SW 1271 (cell line): ENCODE data around the gene TBC1D1.

ENCODE experiments used
- DNase-seq, 2 experiments: peaks; one replicate each; lab custom pipeline; 2025; lab: John Stamatoyannopoulos, UW

TBC1D1 gene

DNA sequence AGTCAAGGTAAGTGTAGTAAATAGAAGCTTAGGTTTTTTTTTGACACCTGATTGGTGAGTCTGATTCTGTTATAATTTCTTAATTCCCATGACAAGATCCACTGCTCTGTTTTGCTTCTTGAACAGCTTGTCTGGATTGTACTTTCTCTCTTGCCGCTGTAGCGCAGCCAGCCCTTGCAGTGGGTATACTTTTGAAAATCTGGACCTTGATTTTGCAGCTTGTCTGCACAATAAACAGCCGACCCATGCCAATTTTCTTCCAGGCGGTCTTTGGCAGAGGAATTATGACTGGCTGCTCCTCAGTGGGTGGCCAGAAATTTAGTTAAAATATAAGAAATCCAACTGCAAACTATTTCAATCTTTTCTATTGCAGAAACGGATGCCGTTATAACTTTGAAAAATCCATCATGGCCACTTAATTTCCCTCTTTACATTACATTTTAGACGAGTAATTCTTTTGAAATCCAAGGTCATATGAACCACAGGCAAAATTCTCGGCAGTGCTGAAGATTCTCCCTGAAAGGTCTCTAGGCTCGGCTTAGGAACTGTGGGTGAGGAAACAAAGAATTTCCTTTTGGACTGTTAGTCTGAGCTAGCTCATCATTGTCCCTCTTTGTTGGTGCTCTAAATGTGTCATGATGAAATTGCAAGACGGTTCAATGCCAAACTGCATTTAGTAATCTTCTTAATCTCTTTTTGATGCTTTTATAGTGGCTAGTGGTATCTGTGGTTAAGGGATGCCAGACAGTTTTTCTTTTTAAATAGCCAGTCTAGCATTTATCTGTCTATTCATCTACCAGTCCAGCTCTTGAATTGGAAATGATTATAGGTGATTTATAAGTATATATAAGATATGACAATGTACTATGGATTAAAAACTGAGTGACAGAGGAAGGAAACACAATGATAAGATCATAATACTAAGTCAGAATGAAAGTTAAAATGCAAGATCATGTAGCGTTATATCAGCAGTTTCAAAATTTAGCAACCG is 37.8 kb downstream of the TBC1D1 start:
- DNase-seq, result no peak

DNA sequence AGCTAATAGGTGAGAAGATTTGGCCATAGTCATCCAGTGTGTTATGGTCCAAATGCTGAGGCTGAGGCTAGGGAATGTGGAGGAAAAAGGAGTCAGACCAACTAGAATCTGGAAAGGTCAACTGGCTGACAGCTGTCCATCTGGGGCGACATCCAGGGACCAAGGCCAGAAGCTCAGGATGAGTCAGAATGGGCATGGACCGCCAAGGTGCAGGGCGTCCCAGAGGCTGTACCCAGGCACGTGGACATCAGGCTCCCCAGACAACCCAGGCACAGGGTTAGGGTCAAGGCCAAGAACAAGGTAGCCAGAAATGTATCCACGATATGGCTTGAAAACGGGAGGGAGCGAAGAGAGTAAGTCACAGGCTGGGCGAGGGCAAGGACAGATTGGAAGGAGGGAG is 43.2 kb downstream of the TBC1D1 start:
- DNase-seq, result no peak

DNA sequence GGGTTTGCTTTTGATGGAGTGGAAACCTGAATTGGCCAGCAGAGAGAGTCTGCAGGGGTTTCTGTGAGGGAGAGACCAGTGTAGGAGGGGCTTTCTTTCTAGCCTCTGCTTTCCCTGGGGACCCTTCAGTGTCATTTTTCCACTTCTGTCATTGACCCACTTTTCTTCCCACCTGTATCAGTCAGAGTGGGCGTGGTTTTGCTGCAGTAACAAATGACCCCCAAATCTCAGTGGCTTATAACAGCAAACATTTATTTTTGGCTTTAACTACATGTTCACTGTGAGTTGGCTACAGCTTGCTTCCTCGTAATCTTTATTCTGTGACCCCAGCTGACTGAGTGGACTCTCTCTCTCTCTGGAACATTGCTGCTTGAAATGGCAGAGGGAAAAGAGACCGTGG is 43.7 kb downstream of the TBC1D1 start:
- DNase-seq, result no peak

DNA sequence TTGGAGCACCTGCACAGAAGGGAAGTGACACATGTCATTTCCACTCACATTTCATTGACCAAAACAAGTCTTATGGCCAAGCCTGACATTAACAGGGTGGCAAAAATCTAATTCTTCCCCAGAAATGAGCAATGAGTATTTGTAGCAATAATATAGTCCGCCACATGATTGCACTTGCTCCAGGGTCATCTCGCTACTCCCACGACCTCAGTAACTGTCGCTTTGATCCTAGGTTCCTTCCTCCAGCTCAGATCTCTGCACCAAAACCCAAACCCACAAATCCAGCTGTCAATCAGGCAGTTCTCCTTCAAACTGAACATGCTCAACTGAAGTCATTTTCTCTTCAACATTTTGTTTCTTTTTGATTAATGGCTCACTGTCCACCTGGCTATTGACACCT is 44.1 kb downstream of the TBC1D1 start:
- no peak for DNase-seq

DNA sequence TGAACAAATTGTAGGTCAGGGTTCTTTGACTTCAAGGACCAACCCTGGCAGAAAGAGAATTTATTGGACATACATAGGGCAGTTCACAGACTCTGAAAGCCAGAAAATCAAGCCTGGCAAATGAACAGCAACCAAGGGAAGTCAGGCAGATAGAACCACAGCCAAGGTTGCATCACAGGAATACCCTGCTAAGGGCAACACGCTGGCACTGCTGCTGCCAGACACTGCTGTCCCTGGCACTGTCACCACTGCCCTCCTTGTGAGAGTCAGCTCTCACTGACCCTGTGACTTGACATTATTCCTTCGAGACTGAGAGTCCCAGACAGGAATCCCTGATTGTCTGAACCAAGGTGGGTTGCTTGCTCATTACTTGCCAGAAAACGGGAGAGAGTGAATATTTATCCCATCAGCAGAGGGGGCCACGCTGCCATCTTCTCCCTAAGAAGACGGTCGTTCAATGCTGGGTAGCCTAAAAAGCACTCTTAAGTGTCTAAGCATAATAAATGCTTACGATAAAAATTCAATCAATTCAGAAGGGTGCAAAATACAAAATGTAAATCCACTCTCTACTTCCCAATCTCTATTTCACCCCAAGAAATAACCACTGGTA is 46.1 kb downstream of the TBC1D1 start:
- no peak for DNase-seq

DNA sequence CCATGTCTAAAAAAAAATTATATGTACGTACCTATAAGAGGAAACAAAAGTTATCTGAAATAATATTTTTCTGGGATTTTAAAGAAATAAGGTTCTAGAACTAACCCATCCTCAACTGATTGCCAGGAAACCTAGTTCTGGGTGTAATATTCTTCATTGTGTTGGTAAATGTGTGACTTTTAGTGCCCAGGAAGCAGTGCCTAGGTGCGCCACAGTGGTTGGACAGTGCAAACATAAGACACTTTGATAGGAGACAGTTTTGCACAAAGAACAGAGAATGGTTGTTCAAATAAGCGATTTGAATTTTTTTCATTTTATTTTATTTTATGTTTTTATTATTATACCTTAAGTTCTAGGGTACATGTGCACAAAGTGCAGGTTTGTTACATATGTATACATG is 47.3 kb downstream of the TBC1D1 start:
- no peak for DNase-seq

DNA sequence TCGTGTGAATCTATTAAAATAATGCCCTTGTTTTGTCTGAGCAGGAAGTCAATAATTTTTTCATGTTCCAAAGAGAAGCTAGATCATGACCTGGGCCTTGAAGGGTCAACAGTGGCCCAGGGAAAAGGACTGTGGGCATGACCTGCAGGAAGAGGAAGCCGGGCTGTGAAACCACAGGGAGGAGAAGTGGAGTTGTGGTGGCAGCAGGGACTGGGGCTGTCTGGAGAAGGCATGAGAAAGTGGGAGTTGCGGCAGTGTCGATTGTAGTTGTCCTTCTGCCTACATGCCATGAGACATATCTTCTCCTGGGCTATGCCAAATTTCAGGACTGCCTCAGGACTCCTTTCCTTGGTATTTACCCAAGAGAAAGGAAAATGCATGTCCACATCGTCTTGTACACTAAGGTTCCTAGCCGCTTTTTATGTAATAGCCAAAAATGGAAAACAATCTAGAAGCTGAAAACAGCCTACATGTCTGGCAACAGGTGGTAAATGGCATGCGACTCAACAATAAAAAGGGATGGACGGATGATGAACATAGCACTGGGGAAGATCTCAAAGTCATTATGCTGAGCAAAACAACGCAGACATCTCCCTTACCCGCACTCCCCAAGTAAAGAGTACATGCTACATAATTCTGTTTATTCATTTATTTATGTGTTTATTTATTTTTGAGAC is 55.8 kb downstream of the TBC1D1 start:
- no peak for DNase-seq

DNA sequence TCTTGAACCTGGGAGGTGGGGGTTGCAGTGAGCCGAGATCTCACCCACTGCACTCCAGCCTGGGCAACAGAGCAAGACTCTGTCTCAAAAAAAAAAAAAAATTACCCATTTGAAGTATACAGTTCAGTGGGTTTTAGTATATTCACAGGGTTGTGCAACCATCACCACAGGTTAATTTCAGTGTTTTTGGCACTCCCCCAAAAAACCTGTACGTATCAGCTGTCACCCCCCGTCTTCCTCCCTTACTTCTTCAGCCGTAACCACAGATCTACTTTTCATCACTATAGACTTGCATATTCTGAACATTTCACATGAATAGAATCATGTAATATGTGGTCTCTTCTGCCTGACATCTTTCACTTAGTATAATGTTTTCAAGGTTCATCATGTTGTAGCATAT is 57.7 kb downstream of the TBC1D1 start:
- no peak for DNase-seq

DNA sequence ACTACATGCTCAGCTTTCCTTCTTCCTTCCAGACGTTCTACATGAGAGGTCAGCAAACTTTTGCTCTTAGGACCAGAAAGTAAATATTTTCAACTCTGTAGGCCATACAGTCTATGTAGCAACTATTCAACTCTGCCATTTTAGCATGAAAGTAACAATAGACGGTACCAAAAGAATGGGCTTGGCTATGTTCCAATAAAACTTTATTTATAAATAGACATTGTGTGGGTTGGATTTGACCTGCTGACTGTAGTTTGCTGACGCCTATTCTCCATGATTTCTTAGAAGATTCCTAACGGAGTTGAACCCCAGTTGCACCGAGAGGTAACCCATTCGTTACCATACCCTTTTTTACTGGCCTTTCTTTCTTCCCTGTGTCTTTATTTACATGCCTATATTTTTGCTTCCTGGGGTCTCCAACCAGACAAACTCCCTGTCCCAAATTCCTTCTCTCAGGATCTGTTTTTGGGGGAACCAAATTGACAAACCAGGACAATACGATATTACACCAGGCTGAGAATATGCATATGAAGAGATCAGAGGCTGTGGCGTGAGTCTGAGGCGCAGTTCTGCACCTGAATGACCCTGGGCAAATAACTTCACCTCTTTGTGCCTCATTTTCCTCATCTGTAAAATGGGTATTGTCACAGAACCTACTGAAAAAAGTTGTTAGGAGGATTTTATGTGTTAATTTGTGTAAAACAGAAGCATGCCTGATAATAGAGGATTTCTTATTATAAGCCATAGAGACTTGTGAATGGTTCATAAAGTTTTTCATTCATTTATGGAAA is 58.9 kb downstream of the TBC1D1 start:
- DNase-seq, result no peak

DNA sequence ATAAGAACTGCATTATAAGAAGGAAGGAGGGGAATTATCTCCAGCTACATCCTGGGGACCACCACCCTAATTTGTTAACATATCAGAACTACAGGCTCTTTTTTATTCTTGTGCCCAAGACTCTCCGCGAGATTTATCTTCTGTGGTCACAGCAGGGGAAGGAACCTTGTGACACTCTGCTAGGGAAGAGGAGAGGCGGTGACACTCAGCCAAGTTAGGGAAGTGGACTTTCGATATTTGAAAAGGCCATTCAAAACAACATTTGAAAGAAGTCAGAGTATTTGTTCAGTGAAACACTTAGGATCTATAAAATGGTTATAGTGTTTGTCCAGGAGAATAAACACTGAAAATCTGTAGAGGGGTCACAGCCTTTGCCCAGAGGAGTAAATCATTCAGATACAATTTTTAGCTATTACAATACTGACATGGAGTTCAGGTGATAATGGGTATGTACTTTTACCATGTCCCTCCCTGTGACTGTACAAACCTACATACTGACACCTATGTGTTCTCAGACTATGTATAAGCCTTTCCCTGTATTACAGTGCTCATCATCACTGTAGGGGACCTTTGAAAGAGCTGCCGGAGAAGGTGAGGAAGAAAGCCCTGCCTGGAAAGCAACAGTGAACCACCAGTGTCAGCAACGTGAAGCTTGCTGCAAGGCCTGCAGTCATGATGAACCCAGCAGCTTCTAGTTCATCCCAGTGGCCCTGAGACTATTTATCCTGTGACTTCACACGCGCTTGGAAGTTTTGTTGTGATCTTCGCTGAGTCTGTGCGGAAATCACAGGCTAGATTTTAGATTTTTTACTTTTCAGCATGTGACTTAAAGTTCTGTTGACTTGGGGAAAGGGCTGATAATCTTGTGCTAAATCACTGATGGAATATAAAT is 60.8 kb downstream of the TBC1D1 start:
- DNase-seq, result no peak

DNA sequence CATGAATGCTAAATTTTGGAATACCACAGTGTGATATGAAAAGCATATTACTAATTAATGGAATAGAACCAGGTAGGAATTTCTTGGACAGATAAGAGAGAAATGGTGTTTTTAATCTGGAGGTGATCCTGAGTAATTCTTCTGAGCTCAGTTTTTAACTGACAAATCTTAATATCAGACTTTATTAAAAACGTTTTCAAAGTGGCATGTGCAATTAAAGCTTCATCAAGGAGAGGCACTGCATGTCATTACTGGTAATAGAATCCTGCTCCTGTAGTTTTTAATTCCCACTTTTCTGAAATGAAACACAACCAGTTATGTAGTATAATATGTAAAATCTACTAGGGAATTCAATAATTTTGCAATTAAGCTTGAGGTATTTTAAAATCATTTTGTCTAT is 62.3 kb downstream of the TBC1D1 start:
- DNase-seq, result no peak

DNA sequence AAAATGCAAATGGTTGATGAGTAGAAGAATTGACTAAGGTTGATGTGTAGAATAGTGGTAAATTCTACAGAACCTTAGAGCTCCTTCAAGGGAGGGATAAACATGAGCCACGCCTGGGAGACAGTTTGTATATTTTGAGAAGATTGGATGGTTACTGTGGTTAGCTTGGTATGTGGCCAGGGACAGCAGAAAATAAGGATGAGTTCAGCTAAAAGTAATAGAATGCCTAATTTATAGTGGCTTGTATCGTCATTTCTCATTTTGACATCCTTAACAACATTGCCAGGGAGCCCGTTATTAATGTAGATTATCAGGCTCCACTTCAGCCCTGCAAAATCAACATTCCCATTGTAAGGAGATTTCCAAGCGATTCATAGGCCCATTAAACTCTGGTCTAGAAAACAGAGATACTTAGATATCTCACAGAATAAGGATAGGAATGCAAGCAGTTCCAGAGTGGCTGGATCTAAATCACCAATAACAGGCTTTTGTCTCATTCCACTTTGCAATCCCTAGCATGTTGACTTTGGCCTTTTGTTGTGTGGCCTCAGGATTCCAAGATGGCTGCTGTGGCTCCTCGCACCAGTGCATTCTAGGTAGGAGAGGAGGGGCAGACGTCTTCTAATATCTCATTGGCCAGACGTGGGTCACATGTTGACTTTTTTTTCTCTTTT is 62.9 kb downstream of the TBC1D1 start:
- DNase-seq, result no peak

DNA sequence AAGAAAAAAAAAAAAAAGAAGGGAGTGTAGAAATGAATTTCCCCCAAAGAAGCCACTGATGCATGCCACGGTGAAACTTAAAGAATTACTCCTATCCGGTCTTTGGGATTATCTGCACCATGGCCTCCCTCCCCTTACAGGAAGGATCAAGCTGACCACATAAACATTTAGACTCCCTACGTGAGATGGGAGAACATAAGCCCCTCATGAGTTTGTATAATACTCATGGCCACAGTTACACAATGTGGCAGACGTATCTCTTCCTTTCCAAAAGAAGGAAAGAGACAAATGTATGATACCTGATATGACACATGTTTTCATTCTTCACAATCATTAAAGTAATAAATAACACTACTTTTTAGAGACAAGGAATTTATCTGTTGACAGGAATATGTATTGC is 66.1 kb downstream of the TBC1D1 start:
- DNase-seq, result no peak

DNA sequence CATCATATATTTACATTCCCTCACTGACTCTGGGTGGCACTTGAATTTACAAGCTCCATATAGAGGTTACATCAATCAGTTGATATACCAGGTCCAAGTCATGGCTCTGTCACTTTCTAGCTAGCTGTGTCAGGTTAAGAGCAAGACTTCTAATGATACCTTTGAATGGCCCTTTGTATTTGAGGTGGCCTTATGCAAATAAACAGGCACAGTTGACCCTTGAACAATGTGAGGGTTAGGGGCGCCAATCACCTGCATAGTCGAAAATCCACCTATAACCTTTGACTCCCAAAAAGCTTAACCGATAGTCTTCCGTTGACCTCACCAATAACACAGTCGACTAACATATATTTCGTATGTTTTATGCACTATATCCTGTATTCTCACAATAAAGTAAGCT is 68.0 kb downstream of the TBC1D1 start:
- no peak for DNase-seq

DNA sequence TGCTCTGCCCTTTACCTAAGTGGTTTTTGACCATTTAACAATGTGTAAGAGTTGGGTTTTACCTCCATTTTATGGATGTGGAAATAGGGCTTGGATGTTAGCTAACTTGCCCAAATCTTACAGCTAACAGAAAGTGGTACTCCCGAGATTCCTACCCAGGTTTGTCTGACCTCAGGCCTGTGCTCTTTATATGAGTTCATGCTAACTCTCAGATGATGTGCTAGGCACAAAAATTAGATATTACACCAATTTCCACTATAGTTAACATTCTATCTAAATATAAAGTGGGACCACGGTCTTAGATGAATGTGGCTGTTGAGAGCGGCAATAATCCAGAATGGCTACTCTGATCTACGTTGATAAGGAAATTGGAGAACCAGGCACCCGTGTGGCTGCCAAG is 69.2 kb downstream of the TBC1D1 start, which contains the start of gene PTTG2:
PTTG2 (plus strand) TSS at position 301 of the 400 bp plus-strand sequence; CDS start at position 338, 37 bp downstream.
- no peak for DNase-seq

DNA sequence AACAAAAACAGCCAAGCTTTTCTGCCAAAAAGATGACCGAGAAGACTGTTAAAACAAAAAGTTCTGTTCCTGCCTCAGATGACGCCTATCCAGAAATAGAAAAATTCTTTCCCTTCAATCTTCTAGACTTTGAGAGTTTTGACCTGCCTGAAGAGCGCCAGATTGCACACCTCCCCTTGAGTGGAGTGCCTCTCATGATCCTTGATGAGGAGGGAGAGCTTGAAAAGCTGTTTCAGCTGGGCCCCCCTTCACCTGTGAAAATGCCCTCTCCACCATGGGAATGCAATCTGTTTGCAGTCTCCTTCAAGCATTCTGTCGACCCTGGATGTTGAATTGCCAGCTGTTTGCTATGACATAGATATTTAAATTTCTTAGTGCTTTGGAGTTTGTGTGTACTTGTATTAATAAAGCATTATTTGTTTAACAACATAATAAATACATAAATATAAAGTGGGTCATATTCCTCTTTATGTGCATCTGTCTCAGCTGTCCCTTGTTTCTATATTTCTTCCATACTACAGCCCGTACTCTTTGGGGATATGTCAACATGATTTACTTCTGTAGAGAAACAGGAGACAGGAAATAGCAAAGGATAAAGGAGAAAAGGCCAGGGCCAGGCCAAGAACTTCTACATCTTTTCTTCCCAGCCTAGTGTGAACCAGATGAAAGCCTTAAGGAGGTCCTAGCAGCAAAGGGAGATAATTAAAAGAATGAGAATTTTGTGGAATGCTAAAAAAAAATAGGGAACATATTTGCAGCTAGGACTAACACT is 70.0 kb downstream of the TBC1D1 start:
- DNase-seq, result no peak

DNA sequence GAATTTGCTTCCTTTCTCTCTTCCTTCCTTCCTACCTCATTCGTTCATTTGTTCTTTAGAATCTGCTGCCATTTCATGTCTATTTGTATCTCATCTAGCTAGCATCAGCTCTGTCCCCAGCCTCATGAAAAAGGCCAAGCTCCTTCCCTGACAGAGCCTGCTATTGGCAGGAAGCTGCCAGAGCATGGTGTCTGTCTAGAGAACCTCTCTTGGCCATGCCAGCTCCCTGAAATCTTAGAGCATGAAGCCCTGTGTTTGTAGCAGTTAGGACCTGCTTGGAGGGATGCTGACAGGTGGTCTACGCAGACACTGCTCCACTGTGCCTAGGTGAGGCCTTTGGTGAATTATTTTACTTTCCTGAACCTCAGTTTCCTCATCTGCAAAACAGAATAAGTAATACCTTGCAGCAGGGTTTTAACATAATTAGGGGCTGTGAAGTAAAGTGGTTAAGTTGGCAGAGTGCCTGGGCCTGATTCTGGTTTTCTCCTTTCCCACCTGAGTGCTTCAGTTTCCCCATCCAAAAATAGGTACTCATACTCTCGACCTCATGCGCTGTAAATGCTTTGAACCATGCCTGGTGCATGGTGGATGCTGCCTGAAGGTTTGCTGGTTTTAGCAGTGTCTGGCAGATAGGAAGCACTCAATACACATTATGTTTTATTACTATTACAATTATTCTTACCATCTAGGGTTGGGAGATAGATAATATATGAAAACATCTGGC is 74.0 kb downstream of the TBC1D1 start:
- no peak for DNase-seq

DNA sequence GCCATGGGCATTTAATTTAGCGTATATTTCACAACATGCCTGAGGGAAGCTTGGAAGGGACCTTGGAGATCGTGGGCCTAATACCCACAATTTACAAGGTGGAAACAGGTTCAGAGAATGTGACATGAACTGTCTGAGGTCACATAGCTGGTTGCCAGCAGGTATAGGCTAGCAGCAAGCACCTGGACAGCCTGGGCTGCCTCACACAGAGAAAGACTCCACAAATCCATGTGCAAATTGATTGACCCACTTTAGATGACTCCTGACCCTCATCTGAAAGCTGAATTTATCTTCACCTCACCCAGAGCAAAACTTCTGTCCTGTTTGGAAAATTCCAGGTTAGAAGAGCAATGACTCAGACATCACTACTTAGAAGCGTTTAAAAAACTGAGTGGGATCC is 75.2 kb downstream of the TBC1D1 start:
- no peak for DNase-seq

DNA sequence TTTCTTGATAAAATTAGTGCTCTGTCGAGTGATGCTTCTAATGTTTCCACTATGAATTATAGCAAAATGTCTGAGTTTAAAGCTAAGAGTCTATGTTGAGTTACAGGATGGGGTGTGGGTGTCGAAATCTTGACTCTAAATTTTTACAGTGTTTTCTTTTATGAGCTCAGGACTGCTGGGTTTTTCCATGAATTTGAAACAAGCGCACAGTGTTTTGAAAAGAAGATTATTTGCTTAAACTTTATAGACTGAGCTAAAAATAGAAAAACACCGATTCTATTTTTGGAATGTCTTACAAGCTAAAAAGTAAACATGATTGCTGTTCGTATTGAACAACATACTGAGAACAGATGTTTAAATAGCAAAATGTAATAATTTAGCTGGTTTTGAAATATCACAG is 76.9 kb downstream of the TBC1D1 start:
- no peak for DNase-seq
